HG03060 (cell line): ENCODE data around the gene SERPING1.
"Not testable (repeated sequence)": the region's sequence is repeated elsewhere in the genome, so short reads cannot be mapped to it uniquely, and the experiment has no call there.

Source experiments
- ATAC-seq: cut with Tn5 transposase; IDR thresholded peaks from one replicate; pipeline ENCODE4 v1.9.1; 2021; ENCODE audit warnings: low read depth, moderate number of reproducible peaks; ENCODE audit not compliant: unreplicated experiment

The SERPING1 gene

GRCh38 chr11:57650739-57651090 lies 53.2 kb downstream of the SERPING1 start:
- ATAC-seq = no peak

GRCh38 chr11:57651408-57651807 lies 53.9 kb downstream of the SERPING1 start:
- ATAC-seq = no peak

GRCh38 chr11:57652230-57652629 lies 54.7 kb downstream of the SERPING1 start:
- ATAC-seq = not testable (repeated sequence)

GRCh38 chr11:57652662-57653061 lies 55.2 kb downstream of the SERPING1 start:
- ATAC-seq = no peak

GRCh38 chr11:57653163-57653562 lies 55.7 kb downstream of the SERPING1 start:
- ATAC-seq = no peak

- no peak for ATAC-seq
These were observed 59.4 kb downstream of the SERPING1 start for GRCh38 chr11:57656885-57657193.

- ATAC-seq = peak; percentile 100
These were observed 59.9 kb downstream of the SERPING1 start, which contains the start of gene CLP1 for GRCh38 chr11:57657194-57658022. CLP1 (plus strand) TSS chr11:57657762; CDS start chr11:57659477, 1,715 bp downstream.

- no peak for ATAC-seq
These were observed 60.5 kb downstream of the SERPING1 start for GRCh38 chr11:57658023-57658361.

GRCh38 chr11:57659669-57660068 lies 62.2 kb downstream of the SERPING1 start:
- no peak for ATAC-seq

- no peak for ATAC-seq
These were observed 65.4 kb downstream of the SERPING1 start for GRCh38 chr11:57662893-57663292.

- no peak for ATAC-seq
These were observed 66.5 kb downstream of the SERPING1 start for GRCh38 chr11:57663975-57664374.
